SK-N-SH treated with all-trans-retinoic acid at 6 μM for 48 hours (cell line): Measurements from ENCODE around the gene CD200R1.

ENCODE experiments used
- ATAC-seq: fragments of 200-7000 bp; cut with Tn5 transposase; 3 replicates; pipeline ENCODE4 v1.9.1; 2020; ENCODE audit warnings: mild to moderate bottlenecking, moderate library complexity
- ARNTL ChIP-seq: fragments of 450-650 bp; formaldehyde crosslinking; IDR thresholded peaks from 2 replicates; pipeline ENCODE4 v1.5.0; 2020; ENCODE audit warnings: low read depth, mild to moderate bottlenecking, moderate library complexity, borderline replicate concordance
- BACH2 ChIP-seq: fragments of 250-450 bp; sonication (Bioruptor Pico); IDR thresholded peaks from 2 replicates; pipeline ENCODE4 v1.9.0; 2021; ENCODE audit warnings: mild to moderate bottlenecking, borderline replicate concordance
- CSDC2 ChIP-seq: fragments of 250-450 bp; sonication (Bioruptor Pico); IDR thresholded peaks from 2 replicates; pipeline ENCODE4 v1.5.0; 2020; ENCODE audit warnings: mild to moderate bottlenecking, moderate library complexity
- ESRRG ChIP-seq: fragments of 250-450 bp; sonication (Bioruptor Pico); IDR thresholded peaks from 2 replicates; pipeline ENCODE4 v1.6.1; 2021; ENCODE audit warnings: mild to moderate bottlenecking
- GLIS3 ChIP-seq: fragments of 250-450 bp; sonication (Bioruptor Pico); IDR thresholded peaks from 2 replicates; pipeline ENCODE4 v1.5.0; 2020; ENCODE audit warnings: mild to moderate bottlenecking, moderate library complexity
- OSR1 ChIP-seq: fragments of 250-450 bp; sonication (Bioruptor Pico); IDR thresholded peaks from 2 replicates; pipeline ENCODE4 v1.8.0; 2022; ENCODE audit warnings: moderate library complexity, mild to moderate bottlenecking, inconsistent platforms
- PPARA ChIP-seq: fragments of 250-450 bp; sonication (Bioruptor Pico); IDR thresholded peaks from 2 replicates; pipeline ENCODE4 v1.5.0; 2020; ENCODE audit warnings: mild to moderate bottlenecking, borderline replicate concordance
- RARB ChIP-seq: fragments of 250-450 bp; sonication (Bioruptor Pico); IDR thresholded peaks from 2 replicates; pipeline ENCODE4 v1.8.0; 2021; ENCODE audit warnings: mild to moderate bottlenecking, moderate library complexity
- SNAI2 ChIP-seq: fragments of 250-450 bp; sonication (Bioruptor Pico); IDR thresholded peaks from 2 replicates; pipeline ENCODE4 v1.5.0; 2020; ENCODE audit warnings: mild to moderate bottlenecking, moderate library complexity
- TCF4 ChIP-seq: fragments of 250-450 bp; sonication (Bioruptor Pico); IDR thresholded peaks from 2 replicates; pipeline ENCODE4 v1.8.0; 2021; ENCODE audit warnings: mild to moderate bottlenecking, moderate library complexity, borderline replicate concordance
- TOX ChIP-seq: fragments of 250-450 bp; sonication (Bioruptor Pico); IDR thresholded peaks from 2 replicates; pipeline ENCODE4 v1.8.0; 2021; ENCODE audit warnings: mild to moderate bottlenecking, moderate library complexity, borderline replicate concordance
- ZC3H10 ChIP-seq: fragments of 250-450 bp; sonication (Bioruptor Pico); IDR thresholded peaks from 2 replicates; pipeline ENCODE4 v1.5.1; 2021; ENCODE audit warnings: mild to moderate bottlenecking, moderate library complexity
- ZFP30 ChIP-seq: fragments of 450-650 bp; formaldehyde crosslinking; IDR thresholded peaks from 2 replicates; pipeline ENCODE4 v1.5.0; 2022; ENCODE audit warnings: mild to moderate bottlenecking, moderate library complexity
- ZNF565 ChIP-seq: fragments of 450-650 bp; formaldehyde crosslinking; conservative IDR thresholded peaks from 2 replicates; pipeline ENCODE4 v1.5.0; 2020; ENCODE audit warnings: low read depth, mild to moderate bottlenecking, moderate library complexity
- ZNF70 ChIP-seq: fragments of 450-650 bp; formaldehyde crosslinking; IDR thresholded peaks from 2 replicates; pipeline ENCODE4 v1.5.0; 2020; ENCODE audit warnings: mild to moderate bottlenecking, moderate library complexity
- ZNF8 ChIP-seq: fragments of 450-650 bp; formaldehyde crosslinking; IDR thresholded peaks from 2 replicates; pipeline ENCODE4 v1.5.0; 2020; ENCODE audit warnings: mild to moderate bottlenecking, moderate library complexity
- TF ChIP-seq, protein P1 (sequence below): fragments of 250-450 bp; sonication (Bioruptor Pico); IDR thresholded peaks from 2 replicates; pipeline ENCODE4 v1.5.0; 2020; ENCODE audit warnings: mild to moderate bottlenecking, moderate library complexity
- TF ChIP-seq, protein P2 (sequence below): fragments of 250-450 bp; sonication (Bioruptor Pico); IDR thresholded peaks from 2 replicates; pipeline ENCODE4 v1.5.1; 2020; ENCODE audit warnings: low read depth, mild to moderate bottlenecking, moderate library complexity
- TF ChIP-seq, protein P3 (sequence below): fragments of 250-450 bp; sonication (Bioruptor Pico); IDR thresholded peaks from 2 replicates; pipeline ENCODE4 v1.8.0; 2020; ENCODE audit warnings: mild to moderate bottlenecking, moderate library complexity, borderline replicate concordance
- TF ChIP-seq, protein P4 (sequence below): fragments of 250-450 bp; sonication (Bioruptor Pico); IDR thresholded peaks from 2 replicates; pipeline ENCODE4 v1.8.0; 2021; ENCODE audit warnings: low read depth, mild to moderate bottlenecking, moderate library complexity, borderline replicate concordance
- TF ChIP-seq, protein P5 (sequence below): fragments of 250-450 bp; sonication (Bioruptor Pico); IDR thresholded peaks from 2 replicates; pipeline ENCODE4 v1.5.1; 2021; ENCODE audit warnings: mild to moderate bottlenecking, moderate library complexity

Gene CD200R1

DNA sequence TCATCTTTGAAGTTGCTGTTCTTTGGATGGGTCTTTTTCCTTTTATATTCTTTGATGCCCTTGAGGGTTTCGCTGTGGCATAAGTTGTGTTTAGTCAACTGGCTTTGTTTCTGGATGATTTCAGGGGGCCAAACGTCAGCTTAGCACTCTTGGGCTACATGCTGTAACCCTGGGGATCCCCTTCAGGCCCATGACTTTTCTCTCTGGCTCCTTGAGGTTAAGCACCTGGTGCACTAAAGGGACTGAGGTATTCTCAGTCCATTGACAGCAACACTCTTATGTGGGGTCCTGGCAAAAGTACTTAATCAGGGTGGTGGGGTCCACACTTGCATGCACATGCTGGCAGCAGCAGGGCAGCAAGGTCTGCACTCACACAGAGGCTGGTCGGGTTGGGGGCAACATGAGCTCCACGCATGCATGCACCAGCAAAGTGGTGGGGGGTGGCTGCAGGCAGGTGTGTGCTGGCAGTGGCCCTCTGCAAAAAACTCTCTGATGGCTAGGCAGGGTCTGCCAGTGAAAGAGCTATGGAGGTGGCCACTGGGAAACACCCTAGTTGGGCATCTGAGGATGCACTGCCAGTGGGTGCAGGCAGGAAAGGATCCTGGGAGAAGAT lies 90.1 kb downstream of the CD200R1 start:
- TF ChIP-seq ARNTL (CRISPR knock-in tag) = no peak
- TF ChIP-seq TCF4 (CRISPR knock-in tag) = no peak
- TF ChIP-seq, protein P1, sequence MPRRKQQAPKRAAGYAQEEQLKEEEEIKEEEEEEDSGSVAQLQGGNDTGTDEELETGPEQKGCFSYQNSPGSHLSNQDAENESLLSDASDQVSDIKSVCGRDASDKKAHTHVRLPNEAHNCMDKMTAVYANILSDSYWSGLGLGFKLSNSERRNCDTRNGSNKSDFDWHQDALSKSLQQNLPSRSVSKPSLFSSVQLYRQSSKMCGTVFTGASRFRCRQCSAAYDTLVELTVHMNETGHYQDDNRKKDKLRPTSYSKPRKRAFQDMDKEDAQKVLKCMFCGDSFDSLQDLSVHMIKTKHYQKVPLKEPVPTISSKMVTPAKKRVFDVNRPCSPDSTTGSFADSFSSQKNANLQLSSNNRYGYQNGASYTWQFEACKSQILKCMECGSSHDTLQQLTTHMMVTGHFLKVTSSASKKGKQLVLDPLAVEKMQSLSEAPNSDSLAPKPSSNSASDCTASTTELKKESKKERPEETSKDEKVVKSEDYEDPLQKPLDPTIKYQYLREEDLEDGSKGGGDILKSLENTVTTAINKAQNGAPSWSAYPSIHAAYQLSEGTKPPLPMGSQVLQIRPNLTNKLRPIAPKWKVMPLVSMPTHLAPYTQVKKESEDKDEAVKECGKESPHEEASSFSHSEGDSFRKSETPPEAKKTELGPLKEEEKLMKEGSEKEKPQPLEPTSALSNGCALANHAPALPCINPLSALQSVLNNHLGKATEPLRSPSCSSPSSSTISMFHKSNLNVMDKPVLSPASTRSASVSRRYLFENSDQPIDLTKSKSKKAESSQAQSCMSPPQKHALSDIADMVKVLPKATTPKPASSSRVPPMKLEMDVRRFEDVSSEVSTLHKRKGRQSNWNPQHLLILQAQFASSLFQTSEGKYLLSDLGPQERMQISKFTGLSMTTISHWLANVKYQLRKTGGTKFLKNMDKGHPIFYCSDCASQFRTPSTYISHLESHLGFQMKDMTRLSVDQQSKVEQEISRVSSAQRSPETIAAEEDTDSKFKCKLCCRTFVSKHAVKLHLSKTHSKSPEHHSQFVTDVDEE (CRISPR knock-in tag) = no peak
- TF ChIP-seq, protein P2, sequence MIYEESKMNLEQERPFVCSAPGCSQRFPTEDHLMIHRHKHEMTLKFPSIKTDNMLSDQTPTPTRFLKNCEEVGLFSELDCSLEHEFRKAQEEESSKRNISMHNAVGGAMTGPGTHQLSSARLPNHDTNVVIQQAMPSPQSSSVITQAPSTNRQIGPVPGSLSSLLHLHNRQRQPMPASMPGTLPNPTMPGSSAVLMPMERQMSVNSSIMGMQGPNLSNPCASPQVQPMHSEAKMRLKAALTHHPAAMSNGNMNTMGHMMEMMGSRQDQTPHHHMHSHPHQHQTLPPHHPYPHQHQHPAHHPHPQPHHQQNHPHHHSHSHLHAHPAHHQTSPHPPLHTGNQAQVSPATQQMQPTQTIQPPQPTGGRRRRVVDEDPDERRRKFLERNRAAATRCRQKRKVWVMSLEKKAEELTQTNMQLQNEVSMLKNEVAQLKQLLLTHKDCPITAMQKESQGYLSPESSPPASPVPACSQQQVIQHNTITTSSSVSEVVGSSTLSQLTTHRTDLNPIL (CRISPR knock-in tag) = no peak
- TF ChIP-seq GLIS3 (CRISPR knock-in tag) = no peak
- TF ChIP-seq ZNF565 (CRISPR knock-in tag) = no peak
- TF ChIP-seq, protein P3, sequence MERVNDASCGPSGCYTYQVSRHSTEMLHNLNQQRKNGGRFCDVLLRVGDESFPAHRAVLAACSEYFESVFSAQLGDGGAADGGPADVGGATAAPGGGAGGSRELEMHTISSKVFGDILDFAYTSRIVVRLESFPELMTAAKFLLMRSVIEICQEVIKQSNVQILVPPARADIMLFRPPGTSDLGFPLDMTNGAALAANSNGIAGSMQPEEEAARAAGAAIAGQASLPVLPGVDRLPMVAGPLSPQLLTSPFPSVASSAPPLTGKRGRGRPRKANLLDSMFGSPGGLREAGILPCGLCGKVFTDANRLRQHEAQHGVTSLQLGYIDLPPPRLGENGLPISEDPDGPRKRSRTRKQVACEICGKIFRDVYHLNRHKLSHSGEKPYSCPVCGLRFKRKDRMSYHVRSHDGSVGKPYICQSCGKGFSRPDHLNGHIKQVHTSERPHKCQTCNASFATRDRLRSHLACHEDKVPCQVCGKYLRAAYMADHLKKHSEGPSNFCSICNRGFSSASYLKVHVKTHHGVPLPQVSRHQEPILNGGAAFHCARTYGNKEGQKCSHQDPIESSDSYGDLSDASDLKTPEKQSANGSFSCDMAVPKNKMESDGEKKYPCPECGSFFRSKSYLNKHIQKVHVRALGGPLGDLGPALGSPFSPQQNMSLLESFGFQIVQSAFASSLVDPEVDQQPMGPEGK (CRISPR knock-in tag) = no peak
- no peak for TF ChIP-seq ZNF8
- TF ChIP-seq TOX (CRISPR knock-in tag) = no peak
- no peak for TF ChIP-seq RARB (CRISPR knock-in tag)
- TF ChIP-seq BACH2 (CRISPR knock-in tag) = no peak
- TF ChIP-seq CSDC2 (CRISPR knock-in tag) = no peak
- TF ChIP-seq ZC3H10 (CRISPR knock-in tag) = no peak
- no peak for TF ChIP-seq ZNF70 (CRISPR knock-in tag)
- no peak for TF ChIP-seq ZFP30 (CRISPR knock-in tag)
- no peak for TF ChIP-seq PPARA
- TF ChIP-seq, protein P4, sequence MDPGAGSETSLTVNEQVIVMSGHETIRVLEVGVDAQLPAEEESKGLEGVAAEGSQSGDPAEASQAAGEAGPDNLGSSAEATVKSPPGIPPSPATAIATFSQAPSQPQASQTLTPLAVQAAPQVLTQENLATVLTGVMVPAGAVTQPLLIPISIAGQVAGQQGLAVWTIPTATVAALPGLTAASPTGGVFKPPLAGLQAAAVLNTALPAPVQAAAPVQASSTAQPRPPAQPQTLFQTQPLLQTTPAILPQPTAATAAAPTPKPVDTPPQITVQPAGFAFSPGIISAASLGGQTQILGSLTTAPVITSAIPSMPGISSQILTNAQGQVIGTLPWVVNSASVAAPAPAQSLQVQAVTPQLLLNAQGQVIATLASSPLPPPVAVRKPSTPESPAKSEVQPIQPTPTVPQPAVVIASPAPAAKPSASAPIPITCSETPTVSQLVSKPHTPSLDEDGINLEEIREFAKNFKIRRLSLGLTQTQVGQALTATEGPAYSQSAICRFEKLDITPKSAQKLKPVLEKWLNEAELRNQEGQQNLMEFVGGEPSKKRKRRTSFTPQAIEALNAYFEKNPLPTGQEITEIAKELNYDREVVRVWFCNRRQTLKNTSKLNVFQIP = no peak
- ATAC-seq = no peak

DNA sequence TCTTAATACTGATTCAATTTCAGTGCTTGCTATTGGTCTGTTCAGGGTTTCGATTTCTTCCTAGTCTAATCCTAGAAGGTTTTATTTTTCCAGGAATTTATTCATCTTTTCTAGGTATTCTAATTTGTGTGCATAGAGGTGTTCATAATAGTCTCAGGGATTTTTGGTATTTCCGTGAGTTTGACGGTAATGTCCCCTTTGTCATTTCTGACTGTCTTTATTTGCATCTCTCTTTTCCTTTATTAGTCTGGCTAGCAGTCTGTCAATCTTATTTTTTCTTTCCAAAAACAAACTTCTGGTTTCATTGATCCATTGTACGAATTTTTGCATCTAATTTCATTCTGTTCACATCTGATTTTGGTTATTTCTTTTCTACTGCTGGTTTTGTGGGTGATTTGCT lies 93.0 kb downstream of the CD200R1 start:
- ATAC-seq = no peak
- no peak for TF ChIP-seq OSR1 (CRISPR knock-in tag)
- TF ChIP-seq, protein P5, sequence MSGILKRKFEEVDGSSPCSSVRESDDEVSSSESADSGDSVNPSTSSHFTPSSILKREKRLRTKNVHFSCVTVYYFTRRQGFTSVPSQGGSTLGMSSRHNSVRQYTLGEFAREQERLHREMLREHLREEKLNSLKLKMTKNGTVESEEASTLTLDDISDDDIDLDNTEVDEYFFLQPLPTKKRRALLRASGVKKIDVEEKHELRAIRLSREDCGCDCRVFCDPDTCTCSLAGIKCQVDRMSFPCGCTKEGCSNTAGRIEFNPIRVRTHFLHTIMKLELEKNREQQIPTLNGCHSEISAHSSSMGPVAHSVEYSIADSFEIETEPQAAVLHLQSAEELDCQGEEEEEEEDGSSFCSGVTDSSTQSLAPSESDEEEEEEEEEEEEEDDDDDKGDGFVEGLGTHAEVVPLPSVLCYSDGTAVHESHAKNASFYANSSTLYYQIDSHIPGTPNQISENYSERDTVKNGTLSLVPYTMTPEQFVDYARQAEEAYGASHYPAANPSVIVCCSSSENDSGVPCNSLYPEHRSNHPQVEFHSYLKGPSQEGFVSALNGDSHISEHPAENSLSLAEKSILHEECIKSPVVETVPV (CRISPR knock-in tag) = no peak
- TF ChIP-seq ZC3H10 (CRISPR knock-in tag) = no peak
- TF ChIP-seq CSDC2 (CRISPR knock-in tag) = no peak
- TF ChIP-seq ESRRG = no peak
- no peak for TF ChIP-seq SNAI2 (CRISPR knock-in tag)
- TF ChIP-seq, protein P3 (CRISPR knock-in tag) = no peak
- TF ChIP-seq, protein P4 = no peak
